Activated CD4-positive, alpha-beta T cell treated with anti-CD3 and anti-CD28 coated beads, Interleukin-2, amount 50 U/mL, for 16 hours (primary cell): ENCODE results near the gene QSER1.
"Not testable (repeated sequence)": the region's sequence is repeated elsewhere in the genome, so short reads cannot be mapped to it uniquely, and the experiment has no call there.

Experiments
- DNase-seq: peaks from one replicate; pipeline ENCODE4 v3.0.0-alpha.2; 2020

QSER1 gene

DNA sequence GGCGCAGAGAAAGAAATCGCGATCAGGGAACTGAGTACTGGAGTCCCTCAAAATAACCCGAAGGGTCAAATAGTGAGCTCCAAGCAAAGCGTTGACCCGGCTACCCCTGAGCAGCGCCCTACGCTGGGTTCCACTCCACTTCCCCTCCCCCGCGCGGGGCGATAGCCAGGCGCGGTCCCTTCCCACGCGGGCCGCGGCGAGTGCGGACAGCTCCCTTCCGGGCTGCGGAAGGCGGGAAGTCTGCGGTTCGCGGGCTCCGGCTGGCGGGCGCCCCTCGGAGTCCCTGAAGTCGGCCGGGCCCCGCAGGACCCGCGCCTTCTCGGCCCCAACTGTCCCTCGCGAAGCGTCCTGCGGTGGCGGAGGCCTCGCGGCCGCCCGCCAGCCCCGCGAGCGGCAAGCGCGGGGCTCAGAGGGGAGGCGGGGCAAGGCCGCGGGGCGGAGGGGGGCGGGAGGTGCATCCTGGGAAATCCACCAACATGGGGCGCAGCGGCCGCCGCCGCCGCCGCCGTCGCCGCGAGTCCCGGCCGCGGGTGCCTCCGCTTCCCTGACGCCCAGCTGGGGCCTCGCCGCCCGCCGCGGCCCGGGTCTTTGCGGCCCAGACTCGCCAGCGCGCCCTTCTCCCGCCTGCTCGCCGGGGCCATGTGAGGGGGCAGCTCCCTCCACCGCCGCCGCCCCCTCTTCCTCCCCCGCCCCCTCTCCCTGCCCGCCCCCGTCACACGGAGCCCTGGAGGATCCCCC, at the start of gene QSER1:
Gene QSER1, plus strand, starts transcription at position 457 of the 738 bp plus-strand sequence. CDS start 315 bp downstream, outside the sequence.
- peak; percentile 63 for DNase-seq

DNA sequence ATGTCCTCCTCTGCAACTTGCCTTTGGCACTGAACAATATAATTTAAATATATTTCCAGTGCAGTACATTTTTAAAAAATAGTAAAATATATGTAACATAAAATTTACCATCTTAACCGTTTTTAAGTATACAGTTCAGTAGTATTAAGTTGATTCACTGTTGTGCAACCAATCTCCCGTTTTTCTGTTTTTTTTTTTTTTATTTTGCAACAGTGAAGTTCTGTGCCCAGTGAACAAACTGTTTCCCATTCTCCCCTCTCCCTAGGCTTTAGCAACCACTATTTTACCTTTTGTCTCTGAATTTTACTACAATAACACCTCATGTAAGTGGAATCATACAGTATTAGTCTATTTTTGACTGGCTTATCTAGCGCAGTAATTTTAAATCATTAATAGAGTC, 49.1 kb upstream of the QSER1 start:
- DNase-seq, result no peak

DNA sequence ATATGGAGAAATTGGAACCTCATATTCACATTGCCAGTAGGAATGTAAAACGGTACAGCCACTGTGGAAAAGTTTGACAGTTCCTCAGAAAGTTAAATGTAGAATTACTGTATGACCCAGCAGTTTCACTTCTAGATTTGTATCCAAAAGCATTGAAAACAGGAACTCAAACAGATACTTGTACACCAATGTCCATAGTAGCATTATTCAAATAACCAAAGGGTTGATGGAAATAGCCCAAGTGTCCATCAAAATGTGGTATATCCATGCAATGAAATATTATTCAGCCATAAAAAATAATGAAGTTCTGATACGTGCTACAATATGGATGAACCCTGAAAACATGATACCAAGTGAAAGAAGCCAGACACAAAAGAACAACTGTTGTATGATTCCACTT, 45.1 kb upstream of the QSER1 start:
- no peak for DNase-seq

DNA sequence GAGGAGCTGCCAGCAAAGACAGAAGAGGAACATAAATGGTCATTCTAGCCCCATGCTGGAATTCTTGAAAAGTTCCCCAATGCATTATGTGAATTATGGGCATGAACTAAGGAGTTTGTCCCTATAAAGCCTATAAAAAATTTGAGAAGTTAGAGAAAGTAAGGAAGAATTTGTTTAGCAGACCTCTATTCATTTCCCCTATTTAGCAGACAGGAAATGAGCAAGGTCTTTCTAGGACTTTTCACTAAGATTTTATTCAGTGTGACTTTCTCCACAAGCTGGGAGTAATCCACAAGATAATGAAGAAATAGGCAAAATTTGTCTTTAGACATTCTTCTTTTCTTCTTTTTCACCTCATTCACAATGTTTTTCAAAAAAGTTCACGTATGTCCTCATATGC, 42.9 kb upstream of the QSER1 start:
- no peak for DNase-seq

DNA sequence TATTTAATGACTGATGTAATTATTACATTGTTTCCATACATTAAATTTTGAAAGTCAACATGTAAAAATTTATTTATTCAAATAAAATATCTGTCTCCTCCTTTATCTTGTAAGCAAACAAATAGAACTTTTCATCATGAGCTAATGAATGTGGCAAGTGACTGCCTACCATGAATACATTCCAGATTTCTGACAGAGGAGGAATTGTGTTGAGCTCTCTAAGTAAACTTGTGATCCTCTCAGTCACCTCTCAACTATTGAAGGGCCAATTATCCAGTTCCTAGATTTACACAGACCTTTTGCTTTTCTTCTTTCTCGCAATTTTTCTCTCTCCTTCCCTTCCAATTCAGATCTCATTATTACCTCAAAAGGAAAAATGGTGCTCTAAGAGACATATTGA, 41.4 kb upstream of the QSER1 start:
- no peak for DNase-seq

DNA sequence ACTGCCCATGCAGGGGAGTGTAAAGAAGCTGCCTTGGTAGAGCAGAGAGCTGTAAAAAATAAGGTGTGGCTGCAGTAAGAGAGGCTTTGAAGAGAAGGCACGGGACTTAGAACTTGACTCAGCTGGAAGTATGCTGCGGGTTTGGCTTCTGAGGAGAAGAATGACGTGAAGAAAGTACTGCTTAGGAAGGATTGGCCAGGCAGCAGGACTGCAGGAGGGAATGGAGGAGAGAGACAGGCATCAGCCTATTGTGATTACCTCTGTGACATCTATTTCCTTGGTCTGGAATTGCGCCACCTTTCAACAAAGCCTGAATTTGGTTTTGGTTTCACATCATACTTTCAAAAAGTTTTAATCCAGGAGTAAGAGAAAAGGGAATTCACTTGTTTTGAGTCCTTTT, 40.4 kb upstream of the QSER1 start:
- no peak for DNase-seq

DNA sequence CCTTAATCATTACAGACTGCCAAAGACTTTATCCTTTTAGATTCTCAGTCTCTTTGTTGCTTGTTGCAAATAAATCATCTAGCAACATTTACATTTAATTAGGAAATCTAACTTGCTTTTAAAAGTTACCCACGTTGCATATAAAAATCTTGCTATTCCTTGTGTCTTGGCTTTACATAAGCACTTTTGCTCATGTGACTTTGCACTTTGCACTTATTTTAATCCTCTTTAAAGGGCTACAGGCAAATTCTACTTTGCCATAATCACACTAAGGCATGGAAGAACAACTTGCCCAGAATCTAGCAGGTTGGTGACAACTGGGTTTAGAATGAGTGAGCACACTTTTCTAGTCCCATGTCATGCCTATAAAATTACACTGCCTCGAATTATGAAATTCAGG, 37.0 kb upstream of the QSER1 start:
- no peak for DNase-seq

DNA sequence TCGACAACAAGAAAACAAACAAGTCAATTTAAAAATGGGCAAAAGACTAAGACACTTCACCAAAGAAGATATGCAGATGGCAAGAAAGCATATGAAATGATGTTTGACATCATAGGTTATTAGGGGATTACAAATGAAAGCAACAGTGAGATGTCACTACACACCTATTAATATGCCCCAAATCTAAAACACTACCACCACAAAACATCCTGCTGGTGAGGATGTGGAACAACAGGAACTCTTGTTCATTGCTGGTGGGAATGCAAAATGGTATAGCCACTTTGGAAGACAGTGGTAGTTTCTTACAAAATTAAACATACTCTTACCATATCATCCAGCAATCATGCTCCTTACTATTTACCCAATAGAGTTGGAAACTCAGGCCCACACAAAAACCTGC, 33.9 kb upstream of the QSER1 start:
- no peak for DNase-seq

DNA sequence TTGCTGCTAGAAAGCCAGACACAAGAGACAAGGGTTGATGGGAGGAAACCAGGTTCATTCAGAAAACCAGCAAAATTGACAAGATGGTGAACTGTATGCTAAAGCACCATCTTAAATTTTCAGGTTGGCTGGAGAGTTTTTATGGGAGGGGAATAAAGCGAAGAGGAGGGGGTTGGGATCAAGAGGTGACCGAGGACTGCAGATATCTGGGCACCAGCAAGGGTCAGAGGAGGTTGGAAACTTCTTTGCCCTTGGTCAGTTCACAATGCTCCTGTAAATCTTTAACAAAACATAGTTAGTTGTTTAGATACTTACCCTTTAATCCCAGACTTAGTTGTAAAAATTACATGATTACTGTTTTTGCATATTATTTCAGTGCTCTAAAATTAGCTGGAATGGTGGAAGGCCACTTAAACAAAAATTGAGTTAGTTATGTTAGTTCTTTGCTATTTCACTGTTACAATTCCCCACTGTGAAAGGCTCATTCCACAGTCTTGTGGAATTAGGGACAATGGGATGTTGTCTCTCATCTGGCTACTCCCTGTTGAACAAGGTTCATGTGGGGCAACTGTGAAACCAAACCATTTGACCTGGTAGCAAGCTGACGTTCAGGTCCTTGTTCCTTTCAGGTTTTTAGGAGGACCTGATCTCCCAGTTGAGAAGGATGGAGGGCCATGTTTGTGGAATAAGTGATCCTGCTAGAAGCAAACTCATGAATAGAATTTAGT, 30.6 kb upstream of the QSER1 start:
- DNase-seq, result no peak

DNA sequence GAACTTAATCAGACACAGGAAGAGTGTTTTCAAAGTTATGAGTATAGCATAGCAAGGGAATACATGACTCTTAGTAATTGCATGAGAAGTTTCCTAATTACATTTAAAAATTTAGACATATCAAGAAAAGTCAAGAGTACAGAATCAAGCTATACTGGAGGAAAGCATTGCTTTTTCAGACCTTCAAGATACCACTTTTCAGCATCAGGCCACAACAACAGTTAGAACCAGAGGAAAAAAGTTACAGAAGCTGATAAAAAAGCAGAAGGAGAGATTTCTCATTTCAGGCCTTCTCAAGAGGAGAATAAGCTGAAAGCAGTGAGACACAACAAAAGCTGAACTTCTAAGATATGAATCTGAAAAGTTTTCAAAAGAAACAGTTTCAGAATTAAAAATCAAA, 28.1 kb upstream of the QSER1 start:
- DNase-seq, result peak; percentile 36

DNA sequence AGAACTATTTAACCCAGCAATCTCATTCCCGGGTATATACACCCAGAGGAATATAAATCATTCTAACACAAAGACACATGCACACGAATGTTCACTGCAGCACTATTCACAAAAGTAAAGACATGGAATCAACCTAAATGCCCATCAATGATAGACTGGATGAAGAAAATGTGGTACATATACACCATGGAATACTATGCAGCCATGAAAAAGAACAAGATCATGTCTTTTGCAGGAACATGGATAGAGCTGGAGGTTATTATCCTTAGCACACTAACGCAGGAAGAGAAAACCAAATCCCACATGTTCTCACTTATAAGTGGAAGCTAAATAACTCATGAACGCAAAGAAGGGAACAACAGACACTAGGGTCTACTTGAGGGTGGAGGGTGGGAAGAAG, 23.9 kb upstream of the QSER1 start:
- DNase-seq, result not testable (repeated sequence)

DNA sequence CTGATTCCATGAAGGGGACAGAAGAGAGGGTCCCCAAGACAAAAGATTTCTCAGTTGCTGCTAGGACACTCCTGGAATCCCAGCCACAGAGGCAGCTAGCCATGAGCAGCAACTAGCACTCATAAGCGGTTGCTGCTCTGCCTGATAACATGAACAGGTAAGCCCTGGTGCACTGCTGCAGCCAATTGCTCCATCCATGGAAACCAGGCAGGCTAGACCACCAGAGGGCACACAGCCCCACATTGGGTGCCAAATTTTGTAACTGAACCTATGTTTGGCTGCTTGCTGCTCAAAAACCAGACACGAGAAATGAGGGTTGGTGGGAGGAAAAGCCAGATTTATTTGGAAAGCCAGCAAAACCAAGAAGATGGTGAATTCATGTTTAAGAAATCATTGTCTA, 21.9 kb upstream of the QSER1 start:
- no peak for DNase-seq

DNA sequence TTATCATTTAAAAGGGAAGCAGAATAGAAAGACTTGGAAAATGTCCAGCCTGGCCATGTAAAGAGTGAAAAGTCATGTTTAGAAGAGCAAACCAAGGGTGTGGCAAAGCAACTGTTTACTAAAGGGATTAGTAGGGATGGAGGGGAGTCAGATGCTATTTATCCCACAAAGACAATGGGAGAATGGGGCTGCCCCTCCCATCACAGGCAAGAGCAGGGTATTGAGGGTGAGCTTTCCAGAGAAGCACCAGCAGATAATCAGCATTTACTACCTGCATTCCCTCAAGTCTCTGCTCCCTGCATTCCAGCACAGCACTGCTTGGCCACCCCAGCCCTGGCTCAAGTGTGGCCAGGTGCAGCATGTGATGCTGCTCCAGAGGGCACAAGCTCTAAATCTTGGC, 18.5 kb upstream of the QSER1 start:
- DNase-seq, result no peak

DNA sequence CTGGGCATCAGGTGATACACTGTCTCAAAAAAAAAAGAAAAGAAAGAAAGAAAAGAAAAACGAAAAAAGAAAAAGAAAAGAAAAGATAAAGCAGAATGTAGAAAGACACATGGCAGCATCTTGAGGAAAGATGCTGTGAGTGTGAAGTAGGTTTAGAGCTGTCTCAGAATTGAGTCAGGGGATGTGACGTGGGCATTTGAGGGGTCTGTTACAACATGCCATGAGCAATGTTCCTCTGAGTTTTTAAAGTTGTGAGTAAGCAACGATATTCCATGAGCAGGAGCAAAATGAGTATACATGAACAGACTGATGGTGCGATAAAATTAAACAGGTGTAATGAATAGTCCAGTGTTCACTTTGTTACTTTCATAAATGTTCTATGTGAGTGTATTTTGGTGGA, 11.3 kb upstream of the QSER1 start:
- no peak for DNase-seq

DNA sequence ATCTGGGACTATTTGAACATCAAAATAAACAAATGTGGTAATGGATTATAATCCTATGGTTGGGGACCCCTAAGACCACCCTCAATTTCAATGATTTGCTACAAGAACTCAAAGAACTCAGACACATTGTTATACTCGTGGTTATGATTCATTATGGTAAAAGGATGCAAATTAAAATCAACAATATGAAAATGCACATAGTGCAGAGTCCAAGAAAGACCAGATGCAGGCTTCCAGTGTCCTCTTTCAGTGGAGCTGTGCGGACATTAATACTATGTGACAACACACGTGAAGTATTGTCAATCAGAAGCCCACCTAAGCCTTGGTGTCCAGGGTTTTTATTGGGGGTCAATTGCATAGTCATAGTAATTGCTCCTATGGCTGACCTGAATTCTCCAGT, 9.2 kb upstream of the QSER1 start:
- no peak for DNase-seq

DNA sequence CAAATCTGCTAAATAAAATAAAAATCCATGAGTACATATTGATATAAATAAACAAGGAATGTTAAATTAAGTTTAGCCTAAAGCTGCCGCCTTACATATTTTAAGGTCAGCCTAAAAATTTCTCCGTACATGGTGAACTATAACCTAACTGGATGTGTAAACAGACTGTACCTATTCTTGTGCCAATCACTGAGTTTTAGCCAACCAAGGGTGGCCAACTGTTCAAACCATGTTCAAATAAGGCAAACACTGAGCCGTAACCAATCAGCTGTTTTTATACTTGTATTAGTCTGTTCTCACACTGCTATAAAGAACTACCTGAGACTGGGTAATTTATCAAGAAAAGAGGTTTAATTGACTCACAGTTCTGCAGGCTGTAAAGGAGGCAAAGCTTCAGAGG, 8.6 kb upstream of the QSER1 start:
- no peak for DNase-seq

DNA sequence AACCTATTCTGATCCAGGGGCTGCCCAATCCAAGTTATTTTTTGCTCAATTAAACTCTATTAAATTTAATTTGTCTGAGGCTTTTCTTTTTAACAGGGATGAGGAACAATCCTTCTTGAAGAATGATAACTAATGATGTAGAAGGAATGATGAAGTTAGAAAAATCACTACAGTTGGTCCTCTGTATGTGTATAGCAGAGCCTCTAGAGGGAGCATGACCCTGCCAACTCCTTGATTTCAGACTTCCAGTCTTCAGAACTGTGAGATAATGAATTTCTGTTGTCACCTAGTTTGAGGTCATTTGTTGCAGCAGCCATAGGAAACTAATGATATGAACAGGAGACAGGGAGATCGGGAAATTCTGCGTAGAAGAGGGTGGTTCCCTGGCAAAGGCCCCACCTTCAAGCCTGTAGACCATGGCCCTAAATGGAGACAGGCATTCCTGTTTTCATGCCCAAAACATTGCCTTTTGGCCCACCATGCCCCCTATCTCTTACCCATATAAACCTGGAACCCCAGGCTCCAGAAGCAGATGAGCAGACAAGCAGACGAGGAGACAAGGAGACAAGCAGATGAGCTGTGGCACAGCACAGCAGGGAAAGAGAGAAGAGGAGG, 7.7 kb upstream of the QSER1 start:
- no peak for DNase-seq

DNA sequence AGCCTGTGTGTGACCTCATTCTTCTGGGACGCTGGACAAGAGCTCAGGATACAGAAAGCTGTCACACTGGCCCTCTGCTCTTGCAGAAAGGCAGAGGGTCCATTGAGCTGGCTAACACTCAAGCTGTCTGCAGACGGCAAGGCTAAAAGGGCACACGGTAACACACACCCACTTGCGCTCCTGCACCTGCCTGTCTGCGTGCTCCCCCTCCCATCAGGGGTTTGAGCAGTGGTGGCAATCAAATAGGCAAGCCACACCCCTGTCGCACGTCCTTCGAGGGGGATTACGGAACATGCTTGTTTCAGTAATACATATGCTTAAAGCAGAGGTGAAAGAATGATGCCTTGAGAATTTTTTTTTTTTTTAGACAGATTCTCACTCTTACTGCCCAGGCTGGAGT, 7.1 kb upstream of the QSER1 start:
- no peak for DNase-seq

DNA sequence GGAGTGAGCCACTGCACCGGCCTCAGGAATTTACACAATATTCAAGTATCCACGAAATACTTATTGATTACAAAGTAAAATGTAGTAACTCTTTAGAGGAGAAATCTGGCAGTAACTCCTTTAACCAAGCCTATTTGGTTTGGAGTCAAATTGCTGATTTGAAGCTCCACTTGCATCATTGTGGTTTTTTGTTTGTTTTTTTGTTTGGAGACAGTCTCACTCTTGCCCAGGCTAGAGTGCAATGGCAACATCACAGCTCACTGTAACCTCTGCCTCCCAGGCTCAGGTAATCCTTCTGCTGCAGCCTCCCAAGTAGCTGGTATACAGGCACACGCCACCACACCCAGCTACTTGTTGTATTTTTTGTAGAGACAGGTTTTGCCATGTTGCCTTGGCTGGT, 6.4 kb upstream of the QSER1 start:
- DNase-seq, result no peak

DNA sequence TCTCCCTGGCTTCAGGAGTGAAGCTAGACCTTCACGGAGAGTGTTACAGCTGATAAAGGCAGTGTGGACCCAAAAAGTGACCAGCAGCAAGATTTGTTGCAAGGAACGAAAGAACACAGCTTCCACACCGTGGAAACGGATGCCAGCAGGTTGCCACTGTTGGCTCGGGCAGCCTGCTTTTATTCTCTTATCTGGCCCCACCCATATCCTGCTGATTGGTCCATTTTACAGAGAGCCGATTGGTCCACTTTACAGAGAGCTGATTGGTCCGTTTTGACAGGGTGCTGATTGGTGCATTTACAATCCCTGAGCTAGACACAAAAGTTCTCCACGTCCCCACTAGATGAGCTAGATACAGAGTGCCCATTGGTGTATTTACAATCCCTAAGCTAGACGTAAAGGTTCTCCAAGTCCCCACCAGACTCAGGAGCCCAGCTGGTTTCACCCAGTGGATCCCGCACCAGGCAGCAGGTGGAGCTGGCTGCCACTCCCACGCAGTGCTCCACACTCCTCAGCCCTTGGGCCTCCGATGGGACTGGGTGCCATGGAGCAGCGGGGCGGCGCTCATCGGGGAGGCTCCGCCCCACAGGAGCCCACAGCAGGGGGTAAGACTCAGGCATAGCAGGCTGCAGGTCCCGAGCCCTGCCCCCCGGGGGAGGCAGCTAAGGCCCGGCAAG, 4.8 kb upstream of the QSER1 start:
- not testable (repeated sequence) for DNase-seq

DNA sequence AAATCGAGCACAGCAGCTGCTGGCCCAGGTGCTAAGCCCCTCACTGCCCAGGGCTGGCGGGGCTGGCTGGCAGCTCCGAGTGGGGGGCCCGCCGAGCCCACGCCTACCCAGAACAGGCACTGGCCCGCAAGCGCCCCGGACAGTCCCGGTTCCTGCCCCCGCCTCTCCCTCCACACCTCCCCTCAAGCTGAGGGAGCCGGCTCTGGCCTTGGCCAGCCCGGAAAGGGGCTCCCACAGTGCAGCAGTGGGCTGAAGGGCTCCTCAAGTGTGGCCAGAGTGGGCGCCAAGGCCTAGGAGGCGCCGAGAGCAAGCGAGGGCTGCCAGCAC, 4.3 kb upstream of the QSER1 start:
- not testable (repeated sequence) for DNase-seq

DNA sequence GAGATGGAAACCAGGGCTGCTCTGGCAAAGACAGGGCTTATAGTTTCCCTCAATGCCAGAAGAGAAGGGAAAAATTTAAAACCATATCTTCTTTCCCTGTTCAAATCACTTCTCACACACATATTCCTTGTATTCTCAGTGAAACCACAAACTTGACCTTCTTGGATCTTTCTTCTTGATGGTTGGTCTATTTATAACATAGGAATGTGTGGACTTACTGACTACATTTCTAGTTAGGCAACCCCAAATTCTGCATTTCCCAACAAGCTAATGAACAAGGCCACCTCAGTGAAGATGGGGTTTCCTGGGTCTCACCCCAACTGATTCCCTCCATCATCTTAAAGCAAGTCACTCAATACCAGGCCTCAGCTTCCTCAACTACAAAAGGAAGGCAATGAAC, 3.8 kb upstream of the QSER1 start:
- DNase-seq, result no peak

DNA sequence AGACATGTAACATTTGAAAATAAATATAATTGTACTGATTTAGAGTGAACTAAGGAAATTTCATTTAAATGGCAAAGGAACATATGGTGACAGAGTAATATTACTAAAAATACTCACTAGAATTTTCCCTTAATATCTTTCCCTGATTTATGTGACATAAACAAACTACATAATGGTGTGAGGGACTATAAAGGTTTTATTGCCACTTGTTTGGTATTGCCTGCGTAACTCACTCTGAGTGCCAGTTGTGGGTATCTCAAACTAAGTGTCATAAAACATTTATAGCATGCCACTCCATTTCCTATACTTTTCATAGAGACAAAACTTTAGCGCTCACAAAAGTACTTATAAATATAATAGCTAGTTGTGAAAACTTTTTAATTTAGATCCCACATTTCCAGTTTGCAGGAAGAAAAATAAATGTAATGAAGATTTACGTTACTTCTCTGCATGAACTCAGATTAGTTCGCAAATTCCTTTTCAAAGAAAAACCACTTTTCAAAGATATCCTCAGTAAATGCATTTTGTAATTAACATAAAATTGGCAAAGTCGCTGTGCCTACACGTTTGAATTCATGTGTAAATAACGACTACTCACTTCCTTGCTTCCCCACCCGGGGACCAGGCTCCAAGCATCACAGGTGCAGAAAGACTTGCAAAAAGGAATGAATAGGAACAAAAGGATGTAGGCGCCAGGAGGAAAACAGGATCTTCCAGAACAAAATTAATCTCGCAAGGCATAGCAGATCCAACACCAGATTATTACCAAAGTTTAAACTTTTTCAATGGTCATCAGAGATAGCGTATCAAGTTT, 1.6 kb upstream of the QSER1 start:
- DNase-seq, result no peak
